ENCODE results near the gene ZNF217. TPM values are rescaled to one million over a fixed set of nuclear protein-coding genes. Genes with fewer than 3 reads are reported as not detected.

The ZNF217 gene
- total RNA-seq, 2 experiments from 2014 or later: 39.7 to 68.4 TPM

GRCh38 chr20:53530440-53530839, 63.2 kb downstream of the ZNF217 start:
- Histone ChIP-seq H3K4me1 (ENCODE audit: insufficient read depth, low read length, poor library complexity, severe bottlenecking) (peaks cover 14% of the 10 kb centered on the region), H3K79me2 (ENCODE audit: insufficient read depth, low read depth, low read length) (no peaks in the 10 kb centered on the region), H3K9me2 (ENCODE audit: insufficient read depth, low read length) (no peaks in the 10 kb centered on the region), H2AFZ (ENCODE audit: low read length) (no peak overlapping the region), H3K4me2 (ENCODE audit: low read length) (no peak overlapping the region), H4K20me1 (ENCODE audit: insufficient read depth, low read length) (no peaks in the 10 kb centered on the region), H3K36me3 (ENCODE audit: insufficient read depth, low read length) (no peaks in the 10 kb centered on the region), H3K27ac (ENCODE audit: low read depth, low read length, poor library complexity, severe bottlenecking) (no peak overlapping the region), H3K4me3 (ENCODE audit: low read depth, low read length, poor library complexity, severe bottlenecking) (no peak overlapping the region), H3K9me3 (ENCODE audit: low read length) (no peaks in the 10 kb centered on the region)
- ChIA-PET POLR2A (interaction anchor here (0.7 to 1.2 kb wide), 2 partner anchors 38 to 530 kb away, joined by 4 to 6 read pairs; no protein-coding TSS in a partner anchor), CTCF (ENCODE audit: unreplicated experiment) (no interaction called here)
- BruUV-seq (replicated peaks): no TSS peak
- intact Hi-C loops (cut with micrococcal nuclease; ENCODE audit: unreplicated experiment): no loop called here
- no peak for DNase-seq (ENCODE audit: low spot score)
- TF ChIP-seq CTCF (conservative IDR thresholded peaks at IDR 0.05; ENCODE audit: low read length): no peak
- TF ChIP-seq EZH2phosphoT487 (IDR thresholded peaks at IDR 0.05; ENCODE audit: borderline replicate concordance, low read depth, low read length): no peak

GRCh38 chr20:53529658-53530057, 64.0 kb downstream of the ZNF217 start:
- no peak overlapping the region for H3K4me2 ChIP-seq (ENCODE audit: low read length)
- intact Hi-C loops (cut with micrococcal nuclease; ENCODE audit: unreplicated experiment): no loop called here
- BruUV-seq (replicated peaks): no TSS peak
- POLR2A ChIA-PET: interaction anchor here (0.7 to 1.2 kb wide), 2 partner anchors 37 to 531 kb away, joined by 4 to 6 read pairs; no protein-coding TSS in a partner anchor
- H3K36me3 ChIP-seq (ENCODE audit: insufficient read depth, low read length): no peaks in the 10 kb centered on the region
- H3K4me1 ChIP-seq (ENCODE audit: insufficient read depth, low read length, poor library complexity, severe bottlenecking): peaks cover 14% of the 10 kb centered on the region
- no peak overlapping the region for H3K27ac ChIP-seq (ENCODE audit: low read depth, low read length, poor library complexity, severe bottlenecking)
- no peaks in the 10 kb centered on the region for H3K9me2 ChIP-seq (ENCODE audit: insufficient read depth, low read length)
- H3K9me3 ChIP-seq (ENCODE audit: low read length): no peaks in the 10 kb centered on the region
- no peak overlapping the region for H2AFZ ChIP-seq (ENCODE audit: low read length)
- no peak overlapping the region for H3K4me3 ChIP-seq (ENCODE audit: low read depth, low read length, poor library complexity, severe bottlenecking)
- H4K20me1 ChIP-seq (ENCODE audit: insufficient read depth, low read length): no peaks in the 10 kb centered on the region
- TF ChIP-seq EZH2phosphoT487 (IDR thresholded peaks at IDR 0.05; ENCODE audit: borderline replicate concordance, low read depth, low read length): no peak
- no peak for TF ChIP-seq CTCF (conservative IDR thresholded peaks at IDR 0.05; ENCODE audit: low read length)
- DNase-seq (ENCODE audit: low spot score): no peak
- CTCF ChIA-PET (ENCODE audit: unreplicated experiment): no interaction called here
- H3K79me2 ChIP-seq (ENCODE audit: insufficient read depth, low read depth, low read length): no peaks in the 10 kb centered on the region

GRCh38 chr20:53527196-53527595, 66.4 kb downstream of the ZNF217 start:
- no peak overlapping the region for H2AFZ ChIP-seq (ENCODE audit: low read length)

More at GRCh38 chr20:53527196-53527595, 66.4 kb downstream of the ZNF217 start:
- Histone ChIP-seq H3K79me2 (ENCODE audit: insufficient read depth, low read depth, low read length) (no peaks in the 10 kb centered on the region), H3K4me3 (ENCODE audit: low read depth, low read length, poor library complexity, severe bottlenecking) (no peak overlapping the region), H3K9me2 (ENCODE audit: insufficient read depth, low read length) (no peaks in the 10 kb centered on the region), H3K4me2 (ENCODE audit: low read length) (no peak overlapping the region), H4K20me1 (ENCODE audit: insufficient read depth, low read length) (no peaks in the 10 kb centered on the region), H3K9me3 (ENCODE audit: low read length) (no peaks in the 10 kb centered on the region), H3K4me1 (ENCODE audit: insufficient read depth, low read length, poor library complexity, severe bottlenecking) (peaks cover under 1% of the 10 kb centered on the region), H3K27ac (ENCODE audit: low read depth, low read length, poor library complexity, severe bottlenecking) (no peak overlapping the region), H3K36me3 (ENCODE audit: insufficient read depth, low read length) (no peaks in the 10 kb centered on the region)
- ChIA-PET POLR2A (interaction anchor here (0.6 kb wide), 2 partner anchors 9 to 36 kb away, joined by 3 read pairs; no protein-coding TSS in a partner anchor), CTCF (ENCODE audit: unreplicated experiment) (no interaction called here)
- BruUV-seq (replicated peaks): no TSS peak
- intact Hi-C loops (cut with micrococcal nuclease; ENCODE audit: unreplicated experiment): no loop called here
- no peak for DNase-seq (ENCODE audit: low spot score)
- TF ChIP-seq CTCF (conservative IDR thresholded peaks at IDR 0.05; ENCODE audit: low read length): no peak

Data from OCI-LY7 (cell line).